Heart left ventricle (tissue), 16 donors: Measurements from ENCODE around the gene TMEM271. TPM values are rescaled to one million over a fixed set of nuclear protein-coding genes. Genes with fewer than 3 reads are reported as not detected.
"Not testable (repeated sequence)": the region's sequence is repeated elsewhere in the genome, so short reads cannot be mapped to it uniquely, and the experiment has no call there.

Experiments used
- ATAC-seq, 4 donors: fragments of 200-7000 bp; cut with Tn5 transposase; one replicate each; pipeline ENCODE4 v1.9.1; 2020 to 2022; ENCODE audit warnings: moderate library complexity in 4 of 4, mild to moderate bottlenecking in 3 of 4, moderate number of reproducible peaks in 1 of 4
- DNase-seq, 5 donors: peaks; one replicate each; pipeline ENCODE4 v3.0.0-alpha.2; 2020
- H3K27ac ChIP-seq, 12 donors: fragments of 200-600 bp; sonication (generic) in 4 of 12; one replicate each; pipeline versions ENCODE4 v1.5.0 to v1.8.0; 2016 to 2022; ENCODE audit warnings: mild to moderate bottlenecking in 2 of 12
- H3K27me3 ChIP-seq, 9 donors: fragments of 200-600 bp; sonication (generic) in 2 of 9; one replicate each; pipeline versions ENCODE4 v1.5.1 to v1.8.0; 2016 to 2022; ENCODE audit warnings: mild to moderate bottlenecking in 3 of 9
- H3K36me3 ChIP-seq, 9 donors: fragments of 200-600 bp; sonication (generic) in 2 of 9; one replicate each; pipeline versions ENCODE4 v1.5.0 to v1.8.0; 2018 to 2022; ENCODE audit warnings: mild to moderate bottlenecking in 2 of 9
- H3K4me1 ChIP-seq, 12 donors: fragments of 200-600 bp; sonication (generic) in 4 of 12; one replicate each; pipeline versions ENCODE4 v1.5.0 to v1.8.0; 2016 to 2022; ENCODE audit warnings: mild to moderate bottlenecking in 3 of 12
- H3K4me3 ChIP-seq, 12 donors: fragments of 200-600 bp; sonication (generic) in 4 of 12; one replicate each; pipeline versions ENCODE4 v1.5.0 to v1.8.0; 2017 to 2022; ENCODE audit warnings: mild to moderate bottlenecking in 9 of 12, moderate library complexity in 4 of 12
- H3K9me3 ChIP-seq, 12 donors: fragments of 200-600 bp; sonication (generic) in 4 of 12; one replicate each; pipeline versions ENCODE4 v1.5.0 to v1.8.0; 2016 to 2022; ENCODE audit warnings: mild to moderate bottlenecking in 1 of 12
- POLR2A ChIP-seq, 2 donors: fragments of 450-650 bp; IDR thresholded peaks; one replicate each; pipeline ENCODE4 v1.6.1; 2017; ENCODE audit warnings: antibody characterized with exemption in 2 of 2, mild to moderate bottlenecking in 2 of 2, moderate library complexity in 2 of 2
- WGBS, 4 donors: extraction: QIAGEN DNeasy Blood & Tissue Kit in 2 of 4; methylation state at CpG; one replicate each; pipeline versions ENCODE4 v1.1.5 to v1.1.7; 2013 to 2018; 5-methylcytosine and 5-hydroxymethylcytosine counted together
- intact Hi-C, 10 donors: fragments of 100-400 bp; cut with DNase I; formaldehyde crosslinking; loops; one replicate each; pipeline versions ENCODE4 v1.11.1 to v1.14.2; 2022
- polyA plus RNA-seq, 2 donors: library from polyadenylated mRNA; stranded (reverse); fragments of 200-250 nt; gene quantifications; one replicate each; pipeline ENCODE4 v1.2.3, GENCODE V29; 2013
- total RNA-seq, 9 donors: library from RNA; depleted of rRNA in 2 of 9; stranded (reverse); fragments of >200 nt in 2 of 9; fragmentation: NEBNext Ultra II Directional in 3 of 9; extraction: Animal tissue kit (Norgen Biotek cat#: 25700) in 3 of 9; gene quantifications; one replicate each; pipeline versions ENCODE4 v1.1.0 to v1.2.4, GENCODE V29; 2016 to 2023
- TF ChIP-seq, protein P1 (sequence below), 12 donors: fragments of 200-600 bp; sonication (generic) in 4 of 12; IDR thresholded peaks; one replicate each; pipeline versions ENCODE4 v1.5.0 to v1.8.0; 2018 to 2022; ENCODE audit warnings: antibody characterized with exemption in 12 of 12, mild to moderate bottlenecking in 5 of 12
- donor health status: ischemic (EF 13 %, LVEDD 7.1; RV severe dilation, severe dysfunction).
- donor health status: healthy with polysubstance abuse.
- donor health status: DM: no; HTN: yes; CAD: no.
- donor health status: DM: no; HTN: no; CAD: no.
- donor health status: ischemic (EF 25% LVEDD 6.9; RV normal size, moderate dysfunction).
- donor health status: ischemic (EF 25% LVEDD 5.7; RV mildly dilated, moderate dysfunction).
- donor health status: healthy.
- donor health status: DM: yes; HTN: yes; CAD: no.
- donor health status: ischemic (EF 35%, LVEDD 5.7; RV mildly dilated, moderate dysfunction).
- donor health status: nonischemic (EF 11% LVEDD 7.7; RV severe dilation, severe dysfunction).
- donor health status: DM: yes; HTN: yes; CAD: no.
- donor health status: PGD.
- donor health status: ischemic (EF 29% LVEDD 5.4; RV normal size, mild dysfunction).
- donor health status: nonischemic (EF 23%, LVEDD 6.1; RV moderate dilation, normal function).

Gene TMEM271
- total and polyA plus RNA-seq, 11 donors, result not detected

DNA sequence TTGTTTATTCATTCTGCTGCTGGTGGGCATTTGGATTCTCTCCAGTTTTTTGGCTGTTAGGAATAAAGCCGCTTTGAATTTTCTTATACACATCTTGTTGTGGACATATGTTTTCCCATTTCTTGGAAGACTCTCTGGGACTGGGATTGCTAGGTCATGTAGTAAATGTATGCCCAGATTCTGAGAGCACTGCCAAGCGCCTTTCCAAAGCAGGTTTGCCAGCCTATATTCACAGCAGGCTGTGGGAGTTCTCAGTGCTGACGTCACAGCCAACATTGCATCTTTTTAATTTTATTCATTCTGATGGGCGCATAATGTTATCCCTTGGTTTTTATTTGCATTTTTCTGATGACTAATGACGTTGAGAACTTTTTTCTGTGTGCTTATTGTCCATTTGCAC lies 24.1 kb downstream of the TMEM271 start:
- 73 to 77% (median 75%) methylated on average over 5 of the region's 5 CpGs for WGBS, 4 donors
- no peak overlapping the region for H3K27ac ChIP-seq
- ATAC-seq (no peak), DNase-seq (no peak)
- H3K4me3 ChIP-seq, result no peak overlapping the region
- no peaks in the 10 kb centered on the region for H3K4me1 ChIP-seq
- H3K9me3 ChIP-seq, result no peaks in the 10 kb centered on the region
- TF ChIP-seq POLR2A (IDR thresholded peaks at IDR 0.05), result no peak
- TF ChIP-seq, protein P1, sequence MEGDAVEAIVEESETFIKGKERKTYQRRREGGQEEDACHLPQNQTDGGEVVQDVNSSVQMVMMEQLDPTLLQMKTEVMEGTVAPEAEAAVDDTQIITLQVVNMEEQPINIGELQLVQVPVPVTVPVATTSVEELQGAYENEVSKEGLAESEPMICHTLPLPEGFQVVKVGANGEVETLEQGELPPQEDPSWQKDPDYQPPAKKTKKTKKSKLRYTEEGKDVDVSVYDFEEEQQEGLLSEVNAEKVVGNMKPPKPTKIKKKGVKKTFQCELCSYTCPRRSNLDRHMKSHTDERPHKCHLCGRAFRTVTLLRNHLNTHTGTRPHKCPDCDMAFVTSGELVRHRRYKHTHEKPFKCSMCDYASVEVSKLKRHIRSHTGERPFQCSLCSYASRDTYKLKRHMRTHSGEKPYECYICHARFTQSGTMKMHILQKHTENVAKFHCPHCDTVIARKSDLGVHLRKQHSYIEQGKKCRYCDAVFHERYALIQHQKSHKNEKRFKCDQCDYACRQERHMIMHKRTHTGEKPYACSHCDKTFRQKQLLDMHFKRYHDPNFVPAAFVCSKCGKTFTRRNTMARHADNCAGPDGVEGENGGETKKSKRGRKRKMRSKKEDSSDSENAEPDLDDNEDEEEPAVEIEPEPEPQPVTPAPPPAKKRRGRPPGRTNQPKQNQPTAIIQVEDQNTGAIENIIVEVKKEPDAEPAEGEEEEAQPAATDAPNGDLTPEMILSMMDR (IDR thresholded peaks at IDR 0.05), result no peak
- H3K36me3 ChIP-seq, result no peaks in the 10 kb centered on the region
- peaks cover 0 to 31% (median 2%) of the 10 kb centered on the region in 9 donors for H3K27me3 ChIP-seq
- intact Hi-C loops, result no loop called here

DNA sequence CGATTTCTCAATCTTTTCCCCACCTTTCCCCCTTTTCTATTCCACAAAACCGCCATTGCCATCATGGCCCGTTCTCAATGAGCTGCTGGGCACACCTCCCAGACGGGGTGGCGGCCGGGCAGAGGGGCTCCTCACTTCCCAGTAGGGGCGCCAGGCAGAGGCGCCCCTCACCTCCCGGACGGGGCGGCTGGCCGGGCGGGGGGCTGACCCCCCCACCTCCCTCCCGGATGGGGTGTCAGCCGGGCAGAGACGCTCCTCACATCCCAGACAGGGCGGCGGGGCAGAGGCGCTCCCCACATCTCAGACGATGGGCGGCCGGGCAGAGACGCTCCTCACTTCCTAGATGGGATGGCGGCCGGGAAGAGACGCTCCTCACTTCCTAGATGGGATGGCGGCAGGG lies 25.8 kb downstream of the TMEM271 start:
- H3K36me3 ChIP-seq, H3K27ac ChIP-seq, ATAC-seq, H3K4me3 ChIP-seq, H3K9me3 ChIP-seq, H3K4me1 ChIP-seq, DNase-seq, intact Hi-C loops: not testable (repeated sequence)
- peaks cover 0 to 36% (median 2%) of the 10 kb centered on the region in 9 donors for H3K27me3 ChIP-seq
- WGBS, 4 donors, result 93 to 96% (median 94%) methylated on average over 23 to 27 of the region's 27 CpGs

DNA sequence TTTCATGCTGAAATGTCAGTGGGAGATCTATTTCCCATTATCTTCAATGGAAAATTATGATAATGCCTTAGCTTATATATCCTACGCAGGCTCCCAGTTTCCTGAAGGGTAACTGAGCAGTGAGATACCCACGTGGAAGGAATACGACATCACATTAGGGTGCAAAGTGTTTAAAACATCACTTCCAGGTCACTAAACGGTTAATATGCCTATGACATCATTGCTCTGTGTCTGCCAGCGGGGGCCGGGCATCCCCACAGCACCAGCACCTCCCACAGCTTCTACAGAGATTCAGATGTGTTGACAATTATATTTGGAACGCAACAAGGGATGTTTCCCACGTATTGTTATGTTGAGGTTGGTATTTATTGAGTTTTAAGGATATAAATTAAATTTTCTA lies 27.1 kb downstream of the TMEM271 start:
- H3K36me3 ChIP-seq, result no peaks in the 10 kb centered on the region
- intact Hi-C loops, result no loop called here
- 24 to 33% (median 28%) methylated on average over 8 of the region's 8 CpGs for WGBS, 4 donors

DNA sequence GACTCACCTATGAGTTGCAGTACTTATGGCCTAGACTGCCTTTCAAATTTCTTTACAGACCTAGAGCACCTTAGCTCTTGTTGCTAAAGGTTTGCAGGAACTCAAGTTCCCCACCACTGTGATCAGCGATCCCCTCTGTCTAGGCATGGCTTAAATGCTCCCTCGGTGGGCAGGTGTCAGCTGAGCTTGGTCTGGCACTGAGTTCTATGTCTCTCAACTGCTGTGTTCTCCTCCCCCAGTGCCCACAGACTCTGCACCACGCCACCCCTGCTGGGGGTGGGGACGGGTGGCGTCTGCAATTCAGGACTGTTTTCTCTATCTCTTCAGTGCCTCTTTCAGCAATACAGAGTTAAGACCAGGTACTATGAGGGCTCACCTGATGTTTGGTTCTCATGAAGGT lies 30.5 kb downstream of the TMEM271 start:
- H3K4me3 ChIP-seq, result no peak overlapping the region
- 69 to 83% (median 75%) methylated on average over 5 of the region's 5 CpGs for WGBS, 4 donors
- no peaks in the 10 kb centered on the region for H3K4me1 ChIP-seq
- intact Hi-C loops, result no loop called here
- peaks cover 0 to 26% (median 2%) of the 10 kb centered on the region in 9 donors for H3K27me3 ChIP-seq
- TF ChIP-seq, protein P1 (IDR thresholded peaks at IDR 0.05), result no peak
- no peak for TF ChIP-seq POLR2A (IDR thresholded peaks at IDR 0.05)
- H3K36me3 ChIP-seq, result no peaks in the 10 kb centered on the region
- H3K27ac ChIP-seq, result no peak overlapping the region
- H3K9me3 ChIP-seq, result no peaks in the 10 kb centered on the region
- DNase-seq (no peak), ATAC-seq (no peak)

More for the DNA sequence above, 27.1 kb downstream of the TMEM271 start:
- TF ChIP-seq POLR2A (IDR thresholded peaks at IDR 0.05), result no peak
- TF ChIP-seq, protein P1 (IDR thresholded peaks at IDR 0.05), result no peak
- Histone ChIP-seq H3K9me3 (no peaks in the 10 kb centered on the region), H3K27me3 (peaks cover 0 to 27% (median 2%) of the 10 kb centered on the region in 9 donors), H3K27ac (no peak overlapping the region), H3K4me1 (no peaks in the 10 kb centered on the region), H3K4me3 (no peak overlapping the region)
- DNase-seq (no peak), ATAC-seq (no peak)
